Activated T-helper 1 cell treated with Interleukin-2 at 50 U/mL for 16 hours (primary cell): ENCODE measurements around the gene SWI5.
"Not testable (repeated sequence)": the region's sequence is repeated elsewhere in the genome, so short reads cannot be mapped to it uniquely, and the experiment has no call there.

ENCODE experiments used
- DNase-seq: peaks from one replicate; pipeline ENCODE4 v3.0.0-alpha.2; 2020; ENCODE audit warnings: low read depth

Gene SWI5

GRCh38 chr9:128279088-128280073 lies 3.3 kb downstream of the SWI5 start:
- not testable (repeated sequence) for DNase-seq

- no peak for DNase-seq
Observed at GRCh38 chr9:128280084-128280622, 4.1 kb downstream of the SWI5 start.

- DNase-seq = no peak
Observed at GRCh38 chr9:128282500-128282899, 6.4 kb downstream of the SWI5 start.

- no peak for DNase-seq
Observed at GRCh38 chr9:128285033-128285784, 9.1 kb downstream of the SWI5 start.

GRCh38 chr9:128286440-128286839 lies 10.4 kb downstream of the SWI5 start:
- DNase-seq = no peak

GRCh38 chr9:128288273-128289004 lies 12.4 kb downstream of the SWI5 start:
- DNase-seq = no peak

GRCh38 chr9:128292009-128292408 lies 15.9 kb downstream of the SWI5 start:
- DNase-seq = no peak

GRCh38 chr9:128293091-128293490 lies 17.0 kb downstream of the SWI5 start:
- DNase-seq = no peak

GRCh38 chr9:128294142-128294541 lies 18.1 kb downstream of the SWI5 start:
- DNase-seq = no peak

GRCh38 chr9:128296340-128297220 lies 20.5 kb downstream of the SWI5 start:
- DNase-seq = no peak

GRCh38 chr9:128297221-128297773 lies 21.2 kb downstream of the SWI5 start:
- DNase-seq = no peak

GRCh38 chr9:128298535-128299482 lies 22.7 kb downstream of the SWI5 start:
- no peak for DNase-seq

GRCh38 chr9:128304136-128304970 lies 28.3 kb downstream of the SWI5 start:
- no peak for DNase-seq

GRCh38 chr9:128304971-128305288 lies 28.9 kb downstream of the SWI5 start:
- no peak for DNase-seq

GRCh38 chr9:128309551-128309950 lies 33.5 kb downstream of the SWI5 start:
- DNase-seq = no peak

- DNase-seq = no peak
Observed at GRCh38 chr9:128310461-128310860, 34.4 kb downstream of the SWI5 start.

- no peak for DNase-seq
Observed at GRCh38 chr9:128314697-128315096, 38.6 kb downstream of the SWI5 start.

GRCh38 chr9:128316421-128316820 lies 40.3 kb downstream of the SWI5 start:
- DNase-seq = no peak

GRCh38 chr9:128317629-128318028 lies 41.6 kb downstream of the SWI5 start:
- DNase-seq = no peak
